IMR-90 (cell line): ENCODE data around the gene F12. TPM values are rescaled to one million over a fixed set of nuclear protein-coding genes. Genes with fewer than 3 reads are reported as not detected.

Source experiments
- ATAC-seq: fragments of 200-7000 bp; cut with Tn5 transposase; 2 replicates; pipeline ENCODE4 v1.9.1; 2020; ENCODE audit warnings: low read depth, mild to moderate bottlenecking, moderate library complexity
- BruUV-seq: library from RNA; stranded (reverse); fragments of 400-500 nt; replicated peaks from 2 replicates; lab custom pipeline; 2021; lab: Mats Ljungman, UMichigan
- CTCF ChIA-PET: fragments of 300-600 bp; formaldehyde crosslinking; extraction: SDS; loops from one replicate; lab custom pipeline; 2021; ENCODE audit warnings: antibody characterized with exemption; lab: Yijun Ruan, JAX
- POLR2A ChIA-PET: fragments of 300-600 bp; sonication (Branson Sonifier 250); formaldehyde crosslinking; loops from one replicate; lab custom pipeline; 2022; ENCODE audit warnings: antibody characterized with exemption; ENCODE audit not compliant: unreplicated experiment; lab: Charles Lee
- DNase-seq: peaks from one replicate; pipeline ENCODE4 v3.0.0; 2013
- H2AFZ ChIP-seq: replicated peaks from 2 replicates; pipeline ENCODE3; 2013; ENCODE audit warnings: low read length, mild to moderate bottlenecking; ENCODE audit not compliant: poor library complexity
- H2AK5ac ChIP-seq: 2 replicates; pipeline ENCODE4 v1.6.1; 2013; ENCODE audit warnings: low read depth, low read length, inconsistent platforms
- H2AK9ac ChIP-seq: replicated peaks from 2 replicates; pipeline ENCODE3; 2013; ENCODE audit warnings: mild to moderate bottlenecking, low read depth, low read length, moderate library complexity; ENCODE audit not compliant: poor library complexity
- H2BK120ac ChIP-seq: 2 replicates; pipeline ENCODE4 v1.6.1; 2013; ENCODE audit warnings: low read depth, low read length, inconsistent platforms
- H2BK15ac ChIP-seq: 3 replicates; pipeline ENCODE4 v1.6.1; 2013; ENCODE audit warnings: low read depth, low read length, inconsistent platforms
- H2BK20ac ChIP-seq: 2 replicates; pipeline ENCODE4 v1.6.1; 2013; ENCODE audit warnings: low read depth, mild to moderate bottlenecking, inconsistent platforms, low read length, moderate library complexity
- H2BK5ac ChIP-seq: 2 replicates; pipeline ENCODE4 v1.6.1; 2013; ENCODE audit warnings: mild to moderate bottlenecking, low read depth, low read length, inconsistent platforms; ENCODE audit not compliant: poor library complexity, severe bottlenecking
- H3K14ac ChIP-seq: replicated peaks from 2 replicates; pipeline ENCODE4 v1.6.1; 2013; ENCODE audit warnings: low read depth, low read length, inconsistent platforms
- H3K18ac ChIP-seq: 2 replicates; pipeline ENCODE4 v1.6.1; 2013; ENCODE audit warnings: low read depth, low read length, control low read depth
- H3K23ac ChIP-seq: 2 replicates; pipeline ENCODE4 v1.6.1; 2013; ENCODE audit warnings: low read depth, low read length, inconsistent platforms
- H3K27ac ChIP-seq: 2 replicates; pipeline ENCODE4 v1.5.1; 2013; ENCODE audit warnings: mild to moderate bottlenecking, control low read depth, low read length; ENCODE audit not compliant: insufficient read depth
- H3K27me3 ChIP-seq: 2 replicates; pipeline ENCODE4 v1.6.1; 2013; ENCODE audit warnings: low read length; ENCODE audit not compliant: control insufficient read depth, insufficient read depth
- H3K36me3 ChIP-seq: 2 replicates; pipeline ENCODE4 v1.6.1; 2013; ENCODE audit warnings: low read length, mixed read lengths; ENCODE audit not compliant: control insufficient read depth, insufficient read depth
- H3K4ac ChIP-seq: 2 replicates; pipeline ENCODE4 v1.6.1; 2013; ENCODE audit warnings: low read depth, low read length, inconsistent platforms
- H3K4me1 ChIP-seq: 2 replicates; pipeline ENCODE4 v1.6.1; 2013; ENCODE audit warnings: low read length, mixed read lengths; ENCODE audit not compliant: control insufficient read depth, insufficient read depth
- H3K4me2 ChIP-seq: 2 replicates; pipeline ENCODE4 v1.6.1; 2013; ENCODE audit warnings: low read depth, mild to moderate bottlenecking, control low read depth, low read length, moderate library complexity
- H3K4me3 ChIP-seq: 2 replicates; pipeline ENCODE4 v1.5.1; 2013; ENCODE audit warnings: low read depth, mild to moderate bottlenecking, control low read depth, low read length, moderate library complexity; ENCODE audit not compliant: insufficient read depth
- H3K56ac ChIP-seq: 2 replicates; pipeline ENCODE4 v1.6.1; 2013; ENCODE audit warnings: low read length, inconsistent platforms; ENCODE audit not compliant: insufficient read depth; ENCODE audit errors: extremely low read depth
- H3K79me1 ChIP-seq, 2 experiments: 2 replicates each; pipeline ENCODE4 v1.6.1; 2013; ENCODE audit warnings: low read length in 2 of 2, inconsistent platforms in 1 of 2, low read depth in 1 of 2
- H3K9ac ChIP-seq: 2 replicates; pipeline ENCODE4 v1.6.1; 2013; ENCODE audit warnings: low read depth, low read length, control low read depth
- H3K9me1 ChIP-seq: 2 replicates; pipeline ENCODE4 v1.6.1; 2013; ENCODE audit warnings: low read length, inconsistent platforms; ENCODE audit not compliant: insufficient read depth
- H3K9me3 ChIP-seq: 2 replicates; pipeline ENCODE4 v1.6.1; 2013; ENCODE audit warnings: low read length; ENCODE audit not compliant: control insufficient read depth, insufficient read depth
- H4K20me1 ChIP-seq: 2 replicates; pipeline ENCODE4 v1.6.1; 2013; ENCODE audit warnings: low read length, inconsistent platforms; ENCODE audit not compliant: insufficient read depth
- H4K5ac ChIP-seq: 2 replicates; pipeline ENCODE4 v1.6.1; 2013; ENCODE audit warnings: mild to moderate bottlenecking, low read depth, low read length, control low read depth
- H4K8ac ChIP-seq, 2 experiments: 2 replicates each; pipeline ENCODE4 v1.6.1; 2013; ENCODE audit warnings: low read depth in 2 of 2, low read length in 2 of 2, control low read depth in 1 of 2, inconsistent platforms in 1 of 2
- H4K91ac ChIP-seq: 2 replicates; pipeline ENCODE4 v1.6.1; 2013; ENCODE audit warnings: low read depth, low read length, inconsistent platforms; ENCODE audit not compliant: insufficient read depth
- BHLHE40 ChIP-seq: fragments of 150-350 bp; IDR thresholded peaks from 2 replicates; pipeline ENCODE4 v1.6.1; 2016; ENCODE audit warnings: mild to moderate bottlenecking, low read depth, low read length
- CEBPB ChIP-seq: IDR thresholded peaks from 2 replicates; pipeline ENCODE4 v1.6.1; 2012; ENCODE audit warnings: low read depth, low read length, improper control_type of control experiment
- CHD1 ChIP-seq: IDR thresholded peaks from 2 replicates; pipeline ENCODE4 v1.6.1; 2012; ENCODE audit warnings: low read depth, low read length, improper control_type of control experiment
- CTCF ChIP-seq: conservative IDR thresholded peaks from 2 replicates; pipeline ENCODE4 v1.5.1; 2012; ENCODE audit warnings: mild to moderate bottlenecking, low read depth, low read length, improper control_type of control experiment
- ELK1 ChIP-seq: fragments of 150-350 bp; IDR thresholded peaks from 2 replicates; pipeline ENCODE4 v1.6.1; 2016; ENCODE audit warnings: low read depth, mild to moderate bottlenecking, low read length, moderate library complexity, borderline replicate concordance
- FOS ChIP-seq: fragments of 150-350 bp; IDR thresholded peaks from 2 replicates; pipeline ENCODE4 v1.6.1; 2016; ENCODE audit warnings: low read depth, low read length
- MAFK ChIP-seq: IDR thresholded peaks from 2 replicates; pipeline ENCODE4 v1.6.1; 2012; ENCODE audit warnings: low read depth, low read length, improper control_type of control experiment
- MAZ ChIP-seq: IDR thresholded peaks from 2 replicates; pipeline ENCODE4 v1.6.1; 2012; ENCODE audit warnings: low read depth, mild to moderate bottlenecking, low read length, improper control_type of control experiment, moderate library complexity, borderline replicate concordance
- MXI1 ChIP-seq: IDR thresholded peaks from 2 replicates; pipeline ENCODE4 v1.6.1; 2012; ENCODE audit warnings: low read depth, mild to moderate bottlenecking, low read length, moderate library complexity, borderline replicate concordance
- NFE2L2 ChIP-seq: fragments of 150-350 bp; IDR thresholded peaks from 2 replicates; pipeline ENCODE4 v1.6.1; 2016; ENCODE audit warnings: low read depth, mild to moderate bottlenecking, low read length
- POLR2A ChIP-seq: IDR thresholded peaks from 2 replicates; pipeline ENCODE4 v1.6.1; 2012; ENCODE audit warnings: mild to moderate bottlenecking, low read depth, low read length
- RAD21 ChIP-seq: IDR thresholded peaks from 2 replicates; pipeline ENCODE4 v1.6.1; 2012; ENCODE audit warnings: low read length, improper control_type of control experiment
- RCOR1 ChIP-seq: IDR thresholded peaks from 2 replicates; pipeline ENCODE4 v1.6.1; 2012; ENCODE audit warnings: mild to moderate bottlenecking, low read length, improper control_type of control experiment; ENCODE audit not compliant: insufficient replicate concordance
- RFX5 ChIP-seq: IDR thresholded peaks from 2 replicates; pipeline ENCODE4 v1.8.0; 2012; ENCODE audit warnings: low read depth, mild to moderate bottlenecking, low read length, moderate library complexity
- SMC3 ChIP-seq: fragments of 150-350 bp; IDR thresholded peaks from 2 replicates; pipeline ENCODE4 v1.6.1; 2016; ENCODE audit warnings: low read depth, mild to moderate bottlenecking, antibody characterized with exemption, low read length, moderate library complexity
- USF2 ChIP-seq: fragments of 150-350 bp; IDR thresholded peaks from 2 replicates; pipeline ENCODE4 v1.6.1; 2017; ENCODE audit warnings: mild to moderate bottlenecking, antibody characterized with exemption, low read length, low read depth
- WGBS, 2 experiments: methylation state at CpG; one replicate each; pipeline versions ENCODE4 v1.1.5 to v1.1.7; 2013; ENCODE audit warnings: missing lambda C conversion rate in 2 of 2; ENCODE audit not compliant: insufficient read length in 1 of 2; ENCODE audit errors: extremely low coverage in 2 of 2; 5-methylcytosine and 5-hydroxymethylcytosine counted together
- dilution Hi-C: fragments of 300-500 bp; cut with HindIII; formaldehyde crosslinking; loops from one replicate; pipeline ENCODE4 v1.14.3; 2018; ENCODE audit warnings: low sequenced_read_pairs; ENCODE audit not compliant: unreplicated experiment
- in situ Hi-C: fragments of 300-500 bp; cut with MboI; formaldehyde crosslinking; loops from 3 replicates; pipeline ENCODE4 v1.14.3; 2019; ENCODE audit warnings: low sequenced_read_pairs, inconsistent platforms, mixed read lengths
- intact Hi-C: fragments of 100-400 bp; cut with micrococcal nuclease; formaldehyde crosslinking; loops from 2 replicates; pipeline ENCODE4 v1.10.0; 2022
- polyA plus RNA-seq, 3 experiments: library from polyadenylated mRNA; depleted of rRNA; stranded (reverse); fragments of >200 nt; gene quantifications; 2 replicates each; pipeline ENCODE4 v1.2.3, GENCODE V29; 2012; ENCODE audit warnings: low replicate concordance in 1 of 3
- total RNA-seq: library from RNA; depleted of rRNA; stranded (reverse); fragments of >200 nt; gene quantifications from 2 replicates; pipeline ENCODE4 v1.2.3, GENCODE V29; 2012

F12 gene
- total and polyA plus RNA-seq, 2 of the 4 experiments (the other 2 are of a cell fraction): 0.36 to 1.2 TPM

- Histone ChIP-seq H2BK120ac (no peak overlapping the region), H3K4me1 (peaks cover 16% of the 10 kb centered on the region), H4K5ac (no peak overlapping the region), H3K18ac (no peak overlapping the region), H3K9ac (no peak overlapping the region), H3K27me3 (peaks cover 37% of the 10 kb centered on the region), H4K8ac (no peak overlapping the region), H3K4me3 (no peak overlapping the region), H3K4me2 (no peak overlapping the region), H3K9me1 (peaks cover 13% of the 10 kb centered on the region), H2AFZ (no peak overlapping the region), H3K9me3 (no peaks in the 10 kb centered on the region), H2BK5ac (no peak overlapping the region), H3K4ac (no peak overlapping the region), H3K79me1 (peaks cover 0 to 2% of the 10 kb centered on the region in 2 experiments; a peak in 1 of 4 replicates), H3K14ac (no peak overlapping the region), H3K36me3 (no peaks in the 10 kb centered on the region), H3K27ac (no peak overlapping the region), H4K20me1 (peaks cover 19% of the 10 kb centered on the region), H4K91ac (no peak overlapping the region), H2BK20ac (no peak overlapping the region), H3K56ac (no peak overlapping the region), H3K23ac (no peak overlapping the region), H2AK9ac (no peak overlapping the region), H2AK5ac (no peak overlapping the region), H2BK15ac (no peak overlapping the region)
- in situ Hi-C loops (no loop called here), intact Hi-C loops (no loop called here), dilution Hi-C loops (no loop called here)
- WGBS, 2 experiments: no CpG with 5 or more reads among the region's 5 CpGs
- DNase-seq (no peak), ATAC-seq (no peak)
- no TSS peak for BruUV-seq
- ChIA-PET CTCF (interaction anchor here (0.7 to 4.9 kb wide), 2 partner anchors 10 to 22 kb away, joined by 4 to 56 read pairs; partner anchors contain the start of gene PFN3), POLR2A (no interaction called here)
- TF ChIP-seq MAFK (no peak), MAZ (no peak), NFE2L2 (no peak), POLR2A (no peak), CHD1 (no peak), RFX5 (no peak), CEBPB (no peak), ELK1 (no peak), USF2 (no peak), BHLHE40 (no peak), FOS (no peak), SMC3 (no peak), RAD21 (no peak), RCOR1 (no peak), CTCF (no peak), MXI1 (no peak)
Measured at GRCh38 chr5:177392765-177393164, 16.6 kb downstream of the F12 start.
